Panc1 (cell line): ENCODE data around the gene SMYD2. TPM values are rescaled to one million over a fixed set of nuclear protein-coding genes. Genes with fewer than 3 reads are reported as not detected.

Experiments
- ATAC-seq: fragments of 200-7000 bp; cut with Tn5 transposase; 2 replicates; pipeline ENCODE4 v1.9.1; 2020; ENCODE audit warnings: mild to moderate bottlenecking, moderate library complexity
- BruUV-seq: library from RNA; stranded (reverse); fragments of 400-500 nt; replicated peaks from 2 replicates; lab custom pipeline; 2021; lab: Mats Ljungman, UMichigan
- CTCF ChIA-PET: fragments of 300-600 bp; sonication (Branson Sonifier 250); formaldehyde crosslinking; loops from one replicate; lab custom pipeline; 2022; ENCODE audit warnings: antibody characterized with exemption; lab: Charles Lee
- POLR2A ChIA-PET: fragments of 300-600 bp; sonication (Branson Sonifier 250); formaldehyde crosslinking; loops from one replicate; lab custom pipeline; 2022; ENCODE audit warnings: antibody characterized with exemption; lab: Charles Lee
- DNase-seq: peaks from one replicate; pipeline ENCODE4 v3.0.0-alpha.2; 2010; ENCODE audit warnings: low read depth, low spot score
- H3K27ac ChIP-seq: 2 replicates; pipeline ENCODE4 v1.5.1; 2011; ENCODE audit warnings: mild to moderate bottlenecking, low read length, inconsistent platforms
- H3K27me3 ChIP-seq: fragments of 200-500 bp; sonication (Bioruptor generic); 2 replicates; pipeline ENCODE4 v1.6.0; 2014; ENCODE audit warnings: low read length, inconsistent platforms; ENCODE audit not compliant: control insufficient read depth, insufficient read depth
- H3K36me3 ChIP-seq: fragments of 200-500 bp; sonication (Bioruptor generic); 2 replicates; pipeline ENCODE4 v1.5.1; 2014; ENCODE audit warnings: inconsistent platforms, mild to moderate bottlenecking, low read length, moderate library complexity; ENCODE audit not compliant: control insufficient read depth, insufficient read depth
- H3K4me1 ChIP-seq: 2 replicates; pipeline ENCODE4 v1.5.1; 2011; ENCODE audit warnings: inconsistent platforms, mild to moderate bottlenecking, low read length, moderate library complexity; ENCODE audit not compliant: control insufficient read depth, insufficient read depth
- H3K4me3 ChIP-seq, 2 experiments: 2 replicates each; pipeline ENCODE4 v1.5.1; 2011 to 2012; ENCODE audit warnings: low read depth in 2 of 2, low read length in 2 of 2, mild to moderate bottlenecking in 2 of 2, inconsistent platforms in 1 of 2, moderate library complexity in 1 of 2
- H3K9me3 ChIP-seq: fragments of 200-500 bp; sonication (Bioruptor generic); 2 replicates; pipeline ENCODE4 v1.5.1; 2014; ENCODE audit warnings: low read depth, mild to moderate bottlenecking, inconsistent platforms, low read length, moderate library complexity; ENCODE audit not compliant: control insufficient read depth, insufficient read depth
- CTCF ChIP-seq: fragments of 450-650 bp; IDR thresholded peaks from 2 replicates; pipeline ENCODE4 v1.5.1; 2017; ENCODE audit warnings: mild to moderate bottlenecking
- POLR2AphosphoS5 ChIP-seq: IDR thresholded peaks from 2 replicates; pipeline ENCODE4 v1.6.1; 2012; ENCODE audit warnings: mild to moderate bottlenecking, low read depth, low read length, moderate library complexity
- SIN3A ChIP-seq: IDR thresholded peaks from 2 replicates; pipeline ENCODE4 v1.6.1; 2012; ENCODE audit warnings: low read depth, mild to moderate bottlenecking, low read length, moderate library complexity, borderline replicate concordance; ENCODE audit not compliant: insufficient read depth
- TCF7L2 ChIP-seq: IDR thresholded peaks from 2 replicates; pipeline ENCODE4 v1.6.1; 2011; ENCODE audit warnings: mild to moderate bottlenecking, low read depth, low read length, inconsistent platforms
- in situ Hi-C: cut with HindIII; loops from 2 replicates; pipeline ENCODE4 v1.10.0; 2016; ENCODE audit warnings: low sequenced_read_pairs, low pct_unique_long_range_greater_than_20kb
- intact Hi-C: fragments of 100-400 bp; cut with micrococcal nuclease; formaldehyde crosslinking; loops from one replicate; pipeline ENCODE4 v1.10.0; 2022; ENCODE audit not compliant: unreplicated experiment
- total RNA-seq: library from RNA; stranded (reverse); gene quantifications from one replicate; pipeline ENCODE4 v1.2.1, GENCODE V29; 2021; ENCODE audit not compliant: unreplicated experiment
- TF ChIP-seq, protein P1 (sequence below), 2 experiments: IDR thresholded peaks; 2 replicates each; pipeline ENCODE4 v1.6.1; 2011 to 2012; ENCODE audit warnings: low read depth in 2 of 2, control low read depth in 1 of 2, low read length in 1 of 2, mild to moderate bottlenecking in 1 of 2, moderate library complexity in 1 of 2; ENCODE audit not compliant: insufficient read depth in 1 of 2

SMYD2 gene
- total RNA-seq, 1 experiment from 2014 or later = 31.0 TPM

DNA sequence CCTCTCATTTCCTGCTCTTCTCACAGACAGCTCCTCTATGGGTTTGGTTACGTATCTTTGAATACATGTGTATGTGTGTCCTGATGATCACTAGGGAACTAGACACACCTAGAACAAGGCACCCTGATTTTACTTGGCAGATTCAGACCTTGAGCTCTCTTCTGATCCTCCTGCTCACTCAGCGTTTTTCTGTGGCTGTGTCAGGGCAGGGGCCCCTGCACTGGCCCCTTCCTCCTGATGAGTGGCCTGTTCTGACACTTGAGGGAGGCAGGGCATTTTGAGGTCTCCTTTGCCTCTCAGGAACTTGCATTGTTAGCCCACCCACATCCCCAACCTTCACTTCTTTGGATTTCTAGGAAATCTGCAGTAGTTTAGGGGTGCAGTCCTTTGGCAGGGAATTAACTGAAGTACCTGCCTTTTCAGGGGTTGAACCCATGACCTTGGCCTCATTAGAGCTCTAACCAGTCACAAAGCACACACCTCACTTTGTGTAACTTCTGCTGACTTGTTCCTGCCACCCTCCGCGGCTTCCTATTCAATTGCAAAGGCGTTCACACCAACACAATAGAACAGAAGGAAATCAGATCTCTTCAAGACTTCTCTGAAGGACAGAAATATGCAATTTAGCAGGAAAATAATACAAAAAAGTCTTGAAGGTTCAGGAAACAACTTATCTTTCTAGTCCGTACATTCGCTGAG lies 8.8 kb downstream of the SMYD2 start:
- BruUV-seq = no TSS peak
- intact Hi-C loops = no loop called here
- H3K27me3 ChIP-seq = no peaks in the 10 kb centered on the region
- no peak overlapping the region for H3K4me3 ChIP-seq
- in situ Hi-C loops = no loop called here
- no peak for TF ChIP-seq TCF7L2
- TF ChIP-seq CTCF = no peak
- TF ChIP-seq SIN3A = no peak
- TF ChIP-seq, protein P1, sequence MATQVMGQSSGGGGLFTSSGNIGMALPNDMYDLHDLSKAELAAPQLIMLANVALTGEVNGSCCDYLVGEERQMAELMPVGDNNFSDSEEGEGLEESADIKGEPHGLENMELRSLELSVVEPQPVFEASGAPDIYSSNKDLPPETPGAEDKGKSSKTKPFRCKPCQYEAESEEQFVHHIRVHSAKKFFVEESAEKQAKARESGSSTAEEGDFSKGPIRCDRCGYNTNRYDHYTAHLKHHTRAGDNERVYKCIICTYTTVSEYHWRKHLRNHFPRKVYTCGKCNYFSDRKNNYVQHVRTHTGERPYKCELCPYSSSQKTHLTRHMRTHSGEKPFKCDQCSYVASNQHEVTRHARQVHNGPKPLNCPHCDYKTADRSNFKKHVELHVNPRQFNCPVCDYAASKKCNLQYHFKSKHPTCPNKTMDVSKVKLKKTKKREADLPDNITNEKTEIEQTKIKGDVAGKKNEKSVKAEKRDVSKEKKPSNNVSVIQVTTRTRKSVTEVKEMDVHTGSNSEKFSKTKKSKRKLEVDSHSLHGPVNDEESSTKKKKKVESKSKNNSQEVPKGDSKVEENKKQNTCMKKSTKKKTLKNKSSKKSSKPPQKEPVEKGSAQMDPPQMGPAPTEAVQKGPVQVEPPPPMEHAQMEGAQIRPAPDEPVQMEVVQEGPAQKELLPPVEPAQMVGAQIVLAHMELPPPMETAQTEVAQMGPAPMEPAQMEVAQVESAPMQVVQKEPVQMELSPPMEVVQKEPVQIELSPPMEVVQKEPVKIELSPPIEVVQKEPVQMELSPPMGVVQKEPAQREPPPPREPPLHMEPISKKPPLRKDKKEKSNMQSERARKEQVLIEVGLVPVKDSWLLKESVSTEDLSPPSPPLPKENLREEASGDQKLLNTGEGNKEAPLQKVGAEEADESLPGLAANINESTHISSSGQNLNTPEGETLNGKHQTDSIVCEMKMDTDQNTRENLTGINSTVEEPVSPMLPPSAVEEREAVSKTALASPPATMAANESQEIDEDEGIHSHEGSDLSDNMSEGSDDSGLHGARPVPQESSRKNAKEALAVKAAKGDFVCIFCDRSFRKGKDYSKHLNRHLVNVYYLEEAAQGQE (IDR thresholded peaks at IDR 0.05; ENCODE audit: insufficient read depth in 1 of 2, low read depth in 2 of 2, low read length in 1 of 2) = no peak
- no peak for TF ChIP-seq POLR2AphosphoS5
- no peaks in the 10 kb centered on the region for H3K9me3 ChIP-seq
- ChIA-PET POLR2A (no interaction called here), CTCF (no interaction called here)
- H3K27ac ChIP-seq = no peak overlapping the region
- no peaks in the 10 kb centered on the region for H3K36me3 ChIP-seq
- no peaks in the 10 kb centered on the region for H3K4me1 ChIP-seq
- ATAC-seq (no peak), DNase-seq (no peak)

- ATAC-seq (no peak), DNase-seq (no peak)
- no peak for TF ChIP-seq SIN3A
- no peak for TF ChIP-seq POLR2AphosphoS5
- TF ChIP-seq, protein P1 (IDR thresholded peaks at IDR 0.05; ENCODE audit: insufficient read depth in 1 of 2, low read depth in 2 of 2, low read length in 1 of 2) = no peak
- no peak for TF ChIP-seq TCF7L2
- no peak for TF ChIP-seq CTCF
- no peak overlapping the region for H3K27ac ChIP-seq
- H3K27me3 ChIP-seq = no peaks in the 10 kb centered on the region
- in situ Hi-C loops = no loop called here
- no peaks in the 10 kb centered on the region for H3K4me1 ChIP-seq
- no peaks in the 10 kb centered on the region for H3K36me3 ChIP-seq
- H3K9me3 ChIP-seq = no peaks in the 10 kb centered on the region
- BruUV-seq = no TSS peak
- CTCF ChIA-PET = no interaction called here
- POLR2A ChIA-PET = no interaction called here
- intact Hi-C loops = no loop called here
- no peak overlapping the region for H3K4me3 ChIP-seq
Measured at GRCh38 chr1:214290424-214291037, 9.6 kb downstream of the SMYD2 start.
